ENCODE measurements around the gene NSMCE3. TPM values are rescaled to one million over a fixed set of nuclear protein-coding genes. Genes with fewer than 3 reads are reported as not detected.

The NSMCE3 gene
- total RNA-seq, 3 donors from 2014 or later, result 2.5 to 8.5 (median 3.9) TPM

DNA sequence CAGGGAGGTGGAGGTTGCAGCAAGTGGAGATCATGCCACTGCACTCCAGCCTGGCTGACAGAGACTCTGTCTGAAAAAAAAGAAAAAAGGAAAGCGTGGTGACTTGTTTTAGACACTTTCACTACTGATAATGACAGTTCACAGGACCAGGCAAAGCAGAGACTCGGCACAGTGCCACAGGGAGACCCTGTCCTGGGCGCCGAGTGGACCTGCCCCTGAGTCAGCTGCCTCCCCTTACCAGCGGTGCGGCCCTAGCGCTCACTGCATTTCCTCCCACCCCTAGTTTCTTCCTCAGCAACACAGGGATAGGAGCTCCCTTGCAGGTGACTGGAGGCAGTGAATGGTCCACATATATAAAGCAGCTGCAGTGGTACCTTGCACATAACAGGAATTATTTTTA, 38.7 kb upstream of the NSMCE3 start:
- no peaks in the 10 kb centered on the region for H3K4me1 ChIP-seq (ENCODE audit: low read depth)
- no peak overlapping the region for H3K4me3 ChIP-seq
- DNase-seq (no peak), ATAC-seq (no peak)
- intact Hi-C loops (cut with DNase I, micrococcal nuclease), result no loop called here
- no peaks in the 10 kb centered on the region for H3K36me3 ChIP-seq (ENCODE audit: low read depth)
- no peaks in the 10 kb centered on the region for H3K9me3 ChIP-seq
- TF ChIP-seq, protein P1, sequence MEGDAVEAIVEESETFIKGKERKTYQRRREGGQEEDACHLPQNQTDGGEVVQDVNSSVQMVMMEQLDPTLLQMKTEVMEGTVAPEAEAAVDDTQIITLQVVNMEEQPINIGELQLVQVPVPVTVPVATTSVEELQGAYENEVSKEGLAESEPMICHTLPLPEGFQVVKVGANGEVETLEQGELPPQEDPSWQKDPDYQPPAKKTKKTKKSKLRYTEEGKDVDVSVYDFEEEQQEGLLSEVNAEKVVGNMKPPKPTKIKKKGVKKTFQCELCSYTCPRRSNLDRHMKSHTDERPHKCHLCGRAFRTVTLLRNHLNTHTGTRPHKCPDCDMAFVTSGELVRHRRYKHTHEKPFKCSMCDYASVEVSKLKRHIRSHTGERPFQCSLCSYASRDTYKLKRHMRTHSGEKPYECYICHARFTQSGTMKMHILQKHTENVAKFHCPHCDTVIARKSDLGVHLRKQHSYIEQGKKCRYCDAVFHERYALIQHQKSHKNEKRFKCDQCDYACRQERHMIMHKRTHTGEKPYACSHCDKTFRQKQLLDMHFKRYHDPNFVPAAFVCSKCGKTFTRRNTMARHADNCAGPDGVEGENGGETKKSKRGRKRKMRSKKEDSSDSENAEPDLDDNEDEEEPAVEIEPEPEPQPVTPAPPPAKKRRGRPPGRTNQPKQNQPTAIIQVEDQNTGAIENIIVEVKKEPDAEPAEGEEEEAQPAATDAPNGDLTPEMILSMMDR (IDR thresholded peaks at IDR 0.05), result no peak

DNA sequence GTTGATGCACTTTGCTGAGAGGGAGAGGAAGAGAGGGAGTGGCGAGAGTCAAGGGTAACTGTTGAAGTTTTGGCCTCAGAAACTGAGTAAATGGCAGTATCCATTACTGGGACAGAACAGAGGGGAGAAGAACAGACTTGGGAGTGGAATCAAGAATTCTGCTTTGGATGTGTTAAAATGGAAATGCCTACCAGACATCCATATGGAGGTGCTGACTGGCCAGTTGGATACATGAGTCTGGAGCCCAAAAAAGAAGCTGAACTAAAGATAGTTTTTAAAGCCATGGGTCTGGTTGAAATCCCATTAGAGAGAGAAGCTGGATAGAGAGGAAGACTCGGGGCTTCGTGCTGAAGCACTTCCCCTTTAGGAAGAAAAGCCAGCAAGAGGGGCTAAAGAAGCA, 35.9 kb upstream of the NSMCE3 start:
- no peaks in the 10 kb centered on the region for H3K36me3 ChIP-seq (ENCODE audit: low read depth)
- no peaks in the 10 kb centered on the region for H3K4me1 ChIP-seq (ENCODE audit: low read depth)
- intact Hi-C loops (cut with DNase I, micrococcal nuclease), result no loop called here
- no peaks in the 10 kb centered on the region for H3K9me3 ChIP-seq
- DNase-seq (no peak), ATAC-seq (no peak)
- H3K4me3 ChIP-seq, result no peak overlapping the region
- TF ChIP-seq, protein P1 (IDR thresholded peaks at IDR 0.05), result no peak

DNA sequence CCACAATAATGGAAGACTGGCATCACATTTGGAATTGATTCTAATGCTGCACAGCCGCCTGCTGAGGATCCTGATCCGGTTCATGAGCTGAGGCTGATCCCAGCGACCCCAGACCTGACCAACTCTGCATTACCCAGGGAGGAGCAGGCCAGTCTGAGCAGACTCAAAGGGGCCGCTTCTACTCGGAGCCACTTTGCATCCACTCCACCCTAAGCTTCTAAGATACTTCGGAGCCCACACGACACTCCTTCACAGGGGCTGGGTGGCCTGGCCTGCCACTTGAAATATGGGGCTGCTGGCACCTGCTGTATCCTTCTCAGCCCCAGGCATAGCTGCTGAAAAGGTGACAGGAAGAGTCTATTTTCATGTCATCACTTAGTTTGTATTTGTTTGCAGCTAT, 33.2 kb upstream of the NSMCE3 start:
- H3K4me3 ChIP-seq, result no peak overlapping the region
- no peak for ATAC-seq

GRCh38 chr15:29299784-29300183, 30.2 kb upstream of the NSMCE3 start:
- no peaks in the 10 kb centered on the region for H3K36me3 ChIP-seq (ENCODE audit: low read depth)
- no peak for DNase-seq
- no peak overlapping the region for H3K4me3 ChIP-seq
- intact Hi-C loops (cut with DNase I, micrococcal nuclease), result no loop called here
- no peak for ATAC-seq
- TF ChIP-seq, protein P1 (IDR thresholded peaks at IDR 0.05), result no peak
- H3K4me1 ChIP-seq (ENCODE audit: low read depth), result no peaks in the 10 kb centered on the region
- H3K9me3 ChIP-seq, result no peaks in the 10 kb centered on the region

More for the DNA sequence above, 33.2 kb upstream of the NSMCE3 start:
- TF ChIP-seq, protein P1 (IDR thresholded peaks at IDR 0.05), result no peak
- DNase-seq, result no peak
- H3K36me3 ChIP-seq (ENCODE audit: low read depth), result no peaks in the 10 kb centered on the region
- H3K4me1 ChIP-seq (ENCODE audit: low read depth), result no peaks in the 10 kb centered on the region
- no peaks in the 10 kb centered on the region for H3K9me3 ChIP-seq
- intact Hi-C loops (cut with DNase I, micrococcal nuclease), result no loop called here

DNA sequence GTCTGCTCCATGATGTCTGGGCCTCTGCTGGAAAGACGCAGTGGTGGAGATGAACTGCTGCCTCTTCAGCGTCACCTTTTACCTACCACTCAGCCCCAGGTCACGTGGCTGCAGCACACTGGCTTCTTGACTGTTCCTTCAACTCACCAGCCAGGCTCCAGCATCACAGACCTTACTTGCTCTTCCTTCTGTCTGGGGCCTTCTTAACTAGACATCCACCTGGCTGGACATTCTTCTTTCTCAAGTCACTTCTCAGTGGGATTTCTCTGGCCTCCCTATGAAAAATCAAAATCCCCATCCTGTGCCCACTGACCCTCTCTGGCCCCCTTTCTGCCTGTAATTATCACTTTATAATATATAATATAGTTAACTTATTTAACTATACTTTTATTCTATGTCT, 29.7 kb upstream of the NSMCE3 start:
- Histone ChIP-seq H3K4me1 (ENCODE audit: low read depth) (no peaks in the 10 kb centered on the region), H3K9me3 (no peaks in the 10 kb centered on the region), H3K4me3 (no peak overlapping the region), H3K36me3 (ENCODE audit: low read depth) (no peaks in the 10 kb centered on the region)
- ATAC-seq (no peak), DNase-seq (no peak)
- intact Hi-C loops (cut with DNase I, micrococcal nuclease), result no loop called here
- TF ChIP-seq, protein P1 (IDR thresholded peaks at IDR 0.05), result no peak

GRCh38 chr15:29294732-29295325, 25.2 kb upstream of the NSMCE3 start:
- Histone ChIP-seq H3K36me3 (ENCODE audit: low read depth) (no peaks in the 10 kb centered on the region), H3K4me3 (no peak overlapping the region), H3K4me1 (ENCODE audit: low read depth) (no peaks in the 10 kb centered on the region), H3K9me3 (no peaks in the 10 kb centered on the region)
- TF ChIP-seq, protein P1 (IDR thresholded peaks at IDR 0.05), result no peak
- intact Hi-C loops (cut with DNase I, micrococcal nuclease), result no loop called here
- DNase-seq, result no peak
- ATAC-seq, result no peak

Measured in mucosa of descending colon (tissue), 3 donors.